ENCODE data around the gene PAQR3. TPM values are rescaled to one million over a fixed set of nuclear protein-coding genes. Genes with fewer than 3 reads are reported as not detected.
"Not testable (repeated sequence)": the region's sequence is repeated elsewhere in the genome, so short reads cannot be mapped to it uniquely, and the experiment has no call there.

The PAQR3 gene
- total RNA-seq, 4 donors from 2014 or later, result 15.3 to 33.2 (median 22.8) TPM

DNA sequence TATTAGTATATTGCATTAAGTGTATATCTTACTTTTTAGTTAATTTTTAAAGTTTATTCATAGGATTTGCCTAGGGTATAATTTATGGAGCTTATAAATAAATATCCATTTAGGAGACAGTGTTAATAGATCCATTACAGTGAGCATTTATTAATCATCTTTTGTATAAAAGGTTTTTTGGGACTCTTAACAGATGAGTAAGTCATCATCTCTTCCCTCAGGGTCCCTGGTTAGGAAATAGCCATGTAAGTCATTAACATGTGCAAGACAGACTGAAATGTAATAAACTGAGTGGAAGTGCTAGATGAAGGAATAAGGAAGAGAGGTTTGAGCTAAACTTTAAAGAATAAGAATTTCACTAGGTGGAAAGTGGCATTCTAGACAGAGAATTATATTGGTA, 69.2 kb downstream of the PAQR3 start:
- Histone ChIP-seq H3K27ac (no peak overlapping the region), H3K4me3 (no peak overlapping the region), H3K27me3 (no peaks in the 10 kb centered on the region), H3K4me1 (no peaks in the 10 kb centered on the region), H3K36me3 (peaks cover 69% of the 10 kb centered on the region), H3K9me3 (no peaks in the 10 kb centered on the region)
- TF ChIP-seq EP300 (IDR thresholded peaks at IDR 0.05) (no peak), POLR2A (IDR thresholded peaks at IDR 0.05) (no peak), CTCF (IDR thresholded peaks at IDR 0.05) (no peak), POLR2AphosphoS5 (IDR thresholded peaks at IDR 0.05) (no peak)
- no peak for DNase-seq (ENCODE audit: low spot score in 2 of 2)

DNA sequence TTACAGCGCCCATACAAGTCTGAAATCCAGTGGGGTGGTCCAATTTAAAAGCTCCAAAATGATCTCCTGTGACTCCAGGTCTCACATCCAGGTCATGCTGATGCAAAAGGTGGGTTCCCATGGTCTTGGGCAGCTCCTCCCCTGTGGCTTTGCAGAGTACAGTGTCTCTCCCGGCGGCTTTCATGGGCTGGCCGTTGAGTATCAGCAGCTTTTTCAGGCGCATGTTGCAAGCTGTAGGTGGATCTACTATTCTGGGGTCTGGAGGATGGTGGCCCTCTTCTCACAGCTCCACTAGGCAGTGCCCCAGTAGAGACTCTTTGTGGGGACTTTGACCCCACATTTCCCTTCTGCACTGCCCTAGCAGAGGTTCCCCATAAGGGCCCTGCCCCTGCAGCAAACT, 70.5 kb downstream of the PAQR3 start:
- not testable (repeated sequence) for DNase-seq (ENCODE audit: low spot score in 2 of 2); H3K27ac ChIP-seq; H3K9me3 ChIP-seq; H3K4me3 ChIP-seq; H3K27me3 ChIP-seq; H3K4me1 ChIP-seq
- WGBS, result 98% methylated on average over 3 of the region's 5 CpGs
- H3K36me3 ChIP-seq, result peaks cover 58% of the 10 kb centered on the region

- no peak overlapping the region for H3K4me3 ChIP-seq
- H3K4me1 ChIP-seq, result no peaks in the 10 kb centered on the region
- H3K27me3 ChIP-seq, result no peaks in the 10 kb centered on the region
- H3K36me3 ChIP-seq, result peaks cover 37% of the 10 kb centered on the region
- H3K27ac ChIP-seq, result no peak overlapping the region
- TF ChIP-seq EP300 (IDR thresholded peaks at IDR 0.05) (no peak), POLR2A (IDR thresholded peaks at IDR 0.05) (no peak), POLR2AphosphoS5 (IDR thresholded peaks at IDR 0.05) (no peak), CTCF (IDR thresholded peaks at IDR 0.05) (no peak)
- WGBS, result 96% methylated on average over 2 of the region's 2 CpGs
- no peak for DNase-seq (ENCODE audit: low spot score in 2 of 2)
- H3K9me3 ChIP-seq, result no peaks in the 10 kb centered on the region
Measured at GRCh38 chr4:78865451-78865850, 73.8 kb downstream of the PAQR3 start.

DNA sequence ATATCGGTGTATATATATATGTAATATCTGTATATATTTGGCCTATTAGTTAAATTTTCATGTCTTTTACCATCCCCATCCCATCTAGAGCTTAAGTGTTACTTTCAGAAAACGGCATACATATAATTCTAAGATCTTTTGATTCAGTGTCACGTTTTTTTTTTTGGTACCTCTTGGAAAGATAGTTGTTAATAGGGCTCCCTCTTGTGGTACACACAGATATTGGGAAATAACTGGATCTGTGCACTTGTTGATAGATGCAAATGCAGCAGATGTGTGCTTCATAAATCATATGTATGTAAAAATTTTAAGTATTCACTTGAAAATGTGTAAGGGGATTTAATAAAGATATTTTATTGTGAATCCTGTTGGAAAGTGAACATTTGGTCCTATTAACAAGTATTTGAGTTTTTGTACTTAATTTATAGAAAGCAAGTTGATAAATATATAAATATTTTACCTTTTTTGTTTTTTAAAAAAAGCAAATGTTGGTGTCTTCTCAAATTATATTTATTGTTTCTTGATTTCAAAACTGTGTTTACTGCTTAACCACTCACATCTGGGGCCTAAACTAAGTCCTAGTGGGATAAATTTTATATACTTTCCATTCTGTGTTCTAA, 74.7 kb downstream of the PAQR3 start:
- Histone ChIP-seq H3K27ac (no peak overlapping the region), H3K27me3 (no peaks in the 10 kb centered on the region), H3K9me3 (no peaks in the 10 kb centered on the region), H3K4me3 (no peak overlapping the region), H3K4me1 (no peaks in the 10 kb centered on the region), H3K36me3 (peaks cover 44% of the 10 kb centered on the region)
- peak; percentile 66 to 81 for TF ChIP-seq CTCF (IDR thresholded peaks at IDR 0.05)
- no peak for TF ChIP-seq EP300 (IDR thresholded peaks at IDR 0.05)
- no peak for TF ChIP-seq POLR2AphosphoS5 (IDR thresholded peaks at IDR 0.05)
- no peak for TF ChIP-seq POLR2A (IDR thresholded peaks at IDR 0.05)
- no peak for DNase-seq (ENCODE audit: low spot score in 2 of 2)
- 32% methylated on average over 3 of the region's 3 CpGs for WGBS

DNA sequence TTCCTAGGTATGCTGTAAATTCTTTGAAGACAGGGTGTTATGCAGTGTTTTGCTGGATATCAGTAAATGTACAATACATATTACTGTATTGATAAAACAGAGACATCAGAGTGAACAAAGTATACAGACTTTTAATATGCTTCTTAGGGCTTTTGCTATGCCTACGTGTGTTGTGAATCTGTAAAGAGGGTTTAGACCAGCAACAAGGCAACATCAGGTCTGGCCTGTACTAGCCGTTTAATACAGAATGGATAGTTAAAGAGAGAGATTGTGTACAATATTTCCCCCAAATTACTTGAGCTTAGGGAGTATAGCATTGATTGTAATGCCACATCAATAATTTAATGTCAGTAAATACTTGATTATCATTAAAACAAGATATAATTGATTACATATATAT, 75.2 kb downstream of the PAQR3 start:
- 58% methylated on average over 2 of the region's 2 CpGs for WGBS
- no peaks in the 10 kb centered on the region for H3K4me1 ChIP-seq
- H3K27ac ChIP-seq, result no peak overlapping the region
- H3K9me3 ChIP-seq, result no peaks in the 10 kb centered on the region
- TF ChIP-seq POLR2AphosphoS5 (IDR thresholded peaks at IDR 0.05) (no peak), CTCF (IDR thresholded peaks at IDR 0.05) (no peak), EP300 (IDR thresholded peaks at IDR 0.05) (no peak), POLR2A (IDR thresholded peaks at IDR 0.05) (no peak)
- DNase-seq (ENCODE audit: low spot score in 2 of 2), result no peak
- H3K36me3 ChIP-seq, result peaks cover 43% of the 10 kb centered on the region
- no peaks in the 10 kb centered on the region for H3K27me3 ChIP-seq
- no peak overlapping the region for H3K4me3 ChIP-seq

Measured in suprapubic skin (tissue), 4 donors.